GM23338 (cell line): ENCODE data around the gene OMG. TPM values are rescaled to one million over a fixed set of nuclear protein-coding genes. Genes with fewer than 3 reads are reported as not detected.
A peak's percentile ranks its signal among the peaks of the same experiment; 100 is the strongest.

ENCODE experiments used
- ATAC-seq: fragments of 200-7000 bp; cut with Tn5 transposase; 3 replicates; pipeline ENCODE4 v1.9.1; 2020
- DNase-seq: peaks from one replicate; pipeline ENCODE4 v3.0.0-alpha.2; 2015; ENCODE audit warnings: low spot score
- H2AFZ ChIP-seq: fragments of 200-600 bp; sonication (generic); 2 replicates; pipeline ENCODE4 v1.8.0; 2016; ENCODE audit warnings: antibody characterized with exemption, mild to moderate bottlenecking, moderate library complexity
- H3F3A ChIP-seq: fragments of 200-600 bp; sonication (generic); replicated peaks from 2 replicates; pipeline ENCODE4 v1.8.0; 2017; ENCODE audit warnings: antibody characterized with exemption, mixed run types, low read depth
- H3K27ac ChIP-seq: fragments of 200-600 bp; sonication (generic); 2 replicates; pipeline ENCODE4 v1.6.1; 2016; ENCODE audit warnings: low read depth
- H3K27me3 ChIP-seq: fragments of 200-600 bp; sonication (generic); 2 replicates; pipeline ENCODE4 v1.8.0; 2016; ENCODE audit warnings: mild to moderate bottlenecking, mixed run types, moderate library complexity; ENCODE audit not compliant: insufficient read depth
- H3K36me3 ChIP-seq: fragments of 200-600 bp; sonication (generic); 2 replicates; pipeline ENCODE4 v1.8.0; 2016; ENCODE audit warnings: mild to moderate bottlenecking; ENCODE audit not compliant: insufficient read depth
- H3K4me1 ChIP-seq: fragments of 200-600 bp; sonication (generic); 2 replicates; pipeline ENCODE4 v1.8.0; 2016; ENCODE audit warnings: mild to moderate bottlenecking, moderate library complexity; ENCODE audit not compliant: insufficient read depth
- H3K4me2 ChIP-seq: fragments of 200-600 bp; sonication (generic); 2 replicates; pipeline ENCODE4 v1.7.1; 2017; ENCODE audit warnings: mixed run types
- H3K4me3 ChIP-seq: fragments of 200-600 bp; sonication (generic); 2 replicates; pipeline ENCODE4 v1.6.1; 2016; ENCODE audit warnings: mixed run types
- H3K79me2 ChIP-seq: fragments of 200-600 bp; sonication (generic); replicated peaks from 2 replicates; pipeline ENCODE4 v1.8.0; 2017; ENCODE audit warnings: mild to moderate bottlenecking; ENCODE audit not compliant: insufficient read depth
- H3K9me2 ChIP-seq: fragments of 200-600 bp; sonication (generic); 2 replicates; pipeline ENCODE4 v1.8.0; 2017; ENCODE audit not compliant: insufficient read depth
- H4K20me1 ChIP-seq: fragments of 200-600 bp; sonication (generic); replicated peaks from 2 replicates; pipeline ENCODE4 v1.8.0; 2017; ENCODE audit warnings: mild to moderate bottlenecking; ENCODE audit not compliant: insufficient read depth
- H3K27ac Mint-ChIP-seq: 2 replicates; pipeline ENCODE4 v1.8.0; 2020; ENCODE audit warnings: inconsistent platforms, mild to moderate bottlenecking, moderate library complexity, mixed read lengths
- H3K27me3 Mint-ChIP-seq: 3 replicates; pipeline ENCODE4 v1.8.0; 2022; ENCODE audit warnings: low read depth, mild to moderate bottlenecking, moderate library complexity, mixed read lengths, inconsistent platforms; ENCODE audit not compliant: insufficient read depth, poor library complexity
- H3K36me3 Mint-ChIP-seq: 3 replicates; pipeline ENCODE4 v1.8.0; 2021; ENCODE audit warnings: low read depth, mild to moderate bottlenecking, inconsistent platforms, moderate library complexity, mixed read lengths
- H3K4me1 Mint-ChIP-seq: 3 replicates; pipeline ENCODE4 v1.8.0; 2020; ENCODE audit warnings: mild to moderate bottlenecking, inconsistent platforms, mixed read lengths
- H3K4me3 Mint-ChIP-seq: 3 replicates; pipeline ENCODE4 v1.8.0; 2021; ENCODE audit warnings: moderate library complexity, mild to moderate bottlenecking, inconsistent platforms, mixed read lengths
- H3K9me3 Mint-ChIP-seq: 3 replicates; pipeline ENCODE4 v1.8.0; 2020; ENCODE audit warnings: moderate library complexity, mild to moderate bottlenecking, inconsistent platforms, mixed read lengths
- CREB1 ChIP-seq: fragments of 250-450 bp; sonication (Bioruptor Pico); IDR thresholded peaks from 2 replicates; pipeline ENCODE4 v1.5.0; 2020; ENCODE audit warnings: low read depth, mild to moderate bottlenecking, moderate library complexity
- CTCF ChIP-seq, 2 experiments: fragments of 200-600 bp in 1 of 2; sonication (generic) in 1 of 2; conservative IDR thresholded peaks; 2 replicates each; pipeline versions ENCODE4 v1.5.1 to v1.6.1; 2016 to 2017; ENCODE audit warnings: antibody characterized with exemption in 2 of 2, low read depth in 2 of 2, mild to moderate bottlenecking in 2 of 2, moderate library complexity in 1 of 2
- EZH2 ChIP-seq: fragments of 200-600 bp; sonication (generic); IDR thresholded peaks from one replicate; pipeline ENCODE4 v1.8.0; 2017; ENCODE audit warnings: antibody characterized with exemption, mild to moderate bottlenecking, low read depth; ENCODE audit not compliant: unreplicated experiment
- POLR2AphosphoS5 ChIP-seq: IDR thresholded peaks from 2 replicates; pipeline ENCODE4 v1.6.1; 2016; ENCODE audit warnings: antibody characterized with exemption, low read depth
- STAT1 ChIP-seq: IDR thresholded peaks from one replicate; pipeline ENCODE4 v1.6.1; 2016; ENCODE audit warnings: antibody characterized with exemption; ENCODE audit not compliant: unreplicated experiment
- ZNF114 ChIP-seq: fragments of 250-450 bp; sonication (Bioruptor Pico); IDR thresholded peaks from 2 replicates; pipeline ENCODE4 v1.5.0; 2020; ENCODE audit warnings: mild to moderate bottlenecking, moderate library complexity
- ZNF331 ChIP-seq: fragments of 250-450 bp; sonication (Bioruptor Pico); IDR thresholded peaks from 2 replicates; pipeline ENCODE4 v1.5.0; 2020; ENCODE audit warnings: low read depth, mild to moderate bottlenecking, moderate library complexity
- ZNF462 ChIP-seq: fragments of 250-450 bp; sonication (Bioruptor Pico); IDR thresholded peaks from 2 replicates; pipeline ENCODE4 v1.5.0; 2020; ENCODE audit warnings: mild to moderate bottlenecking, moderate library complexity
- polyA plus RNA-seq: library from polyadenylated mRNA; unstranded; fragments of >200 nt; fragmentation: Nextera tagmentation; extraction: Ambion mirVana; gene quantifications from 2 replicates; pipeline ENCODE4 v1.2.1, GENCODE V29; 2016
- total RNA-seq: library from RNA; depleted of rRNA; stranded (reverse); fragments of >200 nt; shearing (Covaris generic); gene quantifications from 2 replicates; pipeline ENCODE4 v1.2.3, GENCODE V29; 2014

OMG gene
- total and polyA plus RNA-seq, 2 experiments from 2014 or later: 0.71 TPM; not detected in 1

GRCh38 chr17:31318851-31319661, 22.0 kb upstream of the OMG start:
- peak overlapping the region; percentile 57 for H3K27ac Mint-ChIP-seq
- Histone ChIP-seq H3F3A (no peaks in the 10 kb centered on the region), H3K79me2 (no peaks in the 10 kb centered on the region), H3K4me2 (no peak overlapping the region), H2AFZ (no peak overlapping the region), H3K9me2 (no peaks in the 10 kb centered on the region), H3K4me1 (peaks cover 17% of the 10 kb centered on the region; the same call in 1 of the 2 replicates), H3K36me3 (no peaks in the 10 kb centered on the region), H3K4me3 (no peak overlapping the region), H3K27ac (0 out of 2 replicates have a peak overlapping the region, but pooled peaks have one; percentile 2), H3K27me3 (no peaks in the 10 kb centered on the region), H4K20me1 (no peaks in the 10 kb centered on the region)
- TF ChIP-seq CREB1 (CRISPR knock-in tag) (no peak), CTCF (conservative IDR thresholded peaks at IDR 0.05; ENCODE audit: low read depth in 2 of 2) (no peak), ZNF331 (CRISPR knock-in tag) (no peak), EZH2 (no peak)
- peaks cover 4% of the 10 kb centered on the region for H3K27me3 Mint-ChIP-seq
- peaks cover 12% of the 10 kb centered on the region; the same call in 2 of the 3 replicates for H3K4me1 Mint-ChIP-seq
- no peak overlapping the region for H3K4me3 Mint-ChIP-seq
- H3K36me3 Mint-ChIP-seq: no peaks in the 10 kb centered on the region
- H3K9me3 Mint-ChIP-seq: no peaks in the 10 kb centered on the region
- ATAC-seq: no peak
- DNase-seq: no peak

- H3K4me1 ChIP-seq: peaks cover 17% of the 10 kb centered on the region; the same call in 1 of the 2 replicates
- no peaks in the 10 kb centered on the region for H3K9me2 ChIP-seq
- H3K4me3 ChIP-seq: no peak overlapping the region
- DNase-seq (peak; percentile 29), ATAC-seq (peak; percentile 72)
- H3F3A ChIP-seq: no peaks in the 10 kb centered on the region
- no peaks in the 10 kb centered on the region for H3K79me2 ChIP-seq
- H3K4me2 ChIP-seq: no peak overlapping the region
- Mint-ChIP-seq H3K36me3 (no peaks in the 10 kb centered on the region), H3K27me3 (no peaks in the 10 kb centered on the region), H3K4me3 (no peak overlapping the region), H3K4me1 (peaks cover 12% of the 10 kb centered on the region; the same call in 2 of the 3 replicates), H3K9me3 (no peaks in the 10 kb centered on the region), H3K27ac (peak overlapping the region; percentile 57)
- no peaks in the 10 kb centered on the region for H4K20me1 ChIP-seq
- H3K27me3 ChIP-seq: no peaks in the 10 kb centered on the region
- 0 out of 2 replicates have a peak overlapping the region, but pooled peaks have one; percentile 2 for H3K27ac ChIP-seq
- no peaks in the 10 kb centered on the region for H3K36me3 ChIP-seq
- no peak overlapping the region for H2AFZ ChIP-seq
- TF ChIP-seq STAT1 (no peak), POLR2AphosphoS5 (no peak), ZNF462 (no peak), ZNF114 (no peak), CREB1 (CRISPR knock-in tag) (no peak)
Measured at GRCh38 chr17:31318298-31318801, 21.3 kb upstream of the OMG start.
